Measurements from ENCODE around the gene PRL. TPM values are rescaled to one million over a fixed set of nuclear protein-coding genes. Genes with fewer than 3 reads are reported as not detected.

Gene PRL
- polyA plus RNA-seq, 1 donor = 0.76 TPM

DNA sequence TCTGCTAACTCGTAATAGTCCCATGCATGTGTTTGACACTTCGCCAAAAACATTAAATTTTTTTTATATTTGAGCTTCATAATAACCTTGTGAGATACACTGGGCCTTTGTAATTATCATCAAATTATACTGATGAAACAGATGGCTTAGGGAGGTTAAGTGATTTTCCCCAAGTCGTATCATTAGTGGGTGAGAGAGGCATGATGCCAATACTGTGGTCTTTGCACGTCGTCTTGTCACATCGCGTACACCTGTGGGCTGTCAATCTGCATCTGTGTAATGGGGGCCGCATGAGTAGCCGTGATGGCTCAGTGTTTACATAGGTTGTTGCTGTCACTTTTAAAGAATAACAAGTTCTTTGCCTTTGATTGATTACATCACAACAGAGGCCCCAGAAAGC, 1.7 kb downstream of the PRL start:
- no peak for DNase-seq (ENCODE audit: low read depth)

DNA sequence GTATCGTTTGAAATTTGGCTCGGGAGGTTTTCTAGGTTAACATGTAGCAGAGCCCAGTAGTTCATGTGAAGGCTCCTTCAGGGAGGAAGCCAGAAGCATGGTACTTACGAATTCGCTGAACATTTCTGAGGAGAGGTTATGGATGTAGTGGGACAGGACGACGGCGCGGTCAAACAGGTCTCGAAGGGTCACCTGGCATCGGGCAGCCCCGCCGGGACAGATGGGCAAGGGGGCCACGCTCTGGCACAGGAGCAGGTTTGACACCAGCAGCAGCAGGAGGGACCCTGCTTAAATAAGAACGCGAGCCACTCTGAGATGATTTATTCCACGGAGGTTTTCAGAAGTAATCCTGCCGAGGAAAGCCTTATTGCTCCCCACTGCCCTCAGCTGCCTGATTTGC, 2.5 kb downstream of the PRL start:
- DNase-seq (ENCODE audit: low read depth) = no peak

DNA sequence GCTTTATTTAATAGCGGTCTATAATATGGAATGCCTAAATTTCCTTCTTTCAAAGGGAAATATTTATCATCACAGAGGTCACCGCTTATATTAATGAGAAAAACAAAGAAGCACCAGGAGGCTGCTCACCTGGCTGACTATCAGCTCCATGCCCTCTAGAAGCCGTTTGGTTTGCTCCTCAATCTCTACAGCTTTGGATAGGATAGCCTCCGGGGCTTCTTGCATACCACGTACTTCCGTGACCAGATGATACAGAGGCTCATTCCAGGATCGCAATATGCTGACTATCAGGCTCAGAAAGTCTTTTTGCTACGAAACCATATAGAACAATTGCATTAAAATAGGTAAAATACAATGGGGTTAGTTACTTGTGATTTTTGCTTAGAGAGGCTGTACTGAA, 6.8 kb downstream of the PRL start:
- DNase-seq (ENCODE audit: low read depth) = no peak

DNA sequence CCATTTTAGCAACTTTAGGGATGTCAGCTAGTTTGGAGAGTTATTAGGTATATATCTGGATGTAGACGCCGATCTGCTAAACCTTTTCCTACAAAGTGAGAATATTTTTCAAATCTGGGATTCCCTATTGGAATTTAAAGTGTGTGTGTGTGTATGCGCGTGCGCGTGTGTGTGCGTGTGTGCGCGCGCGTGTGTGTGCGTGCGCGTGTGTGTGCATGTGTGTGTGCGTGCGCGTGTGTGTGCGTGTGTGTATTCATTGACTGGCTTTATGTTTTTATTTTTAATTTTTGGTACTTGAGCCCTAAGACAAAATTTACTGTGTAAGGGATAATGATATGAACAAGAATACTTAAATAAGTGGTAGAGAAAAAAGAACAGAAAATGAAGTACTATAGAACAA, 8.1 kb downstream of the PRL start:
- no peak for DNase-seq (ENCODE audit: low read depth)

DNA sequence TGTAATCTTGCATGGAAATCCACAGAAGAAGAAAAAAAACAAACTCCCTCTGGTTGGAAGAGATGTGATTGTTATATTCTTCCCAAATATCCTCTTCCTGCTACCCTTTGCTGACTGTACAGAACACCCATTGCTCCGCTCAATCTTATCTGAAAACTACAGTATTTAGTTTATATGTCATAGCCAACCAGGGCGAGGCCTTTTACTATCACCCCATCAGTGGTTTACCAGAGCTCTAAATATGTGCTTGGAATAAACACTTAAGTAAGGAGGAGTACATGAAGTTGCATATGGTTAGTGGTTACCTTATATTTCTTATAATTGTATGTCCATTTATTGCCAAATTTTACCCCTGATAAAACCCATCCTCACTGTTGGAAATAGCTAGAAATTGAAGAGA, 12.2 kb downstream of the PRL start:
- DNase-seq (ENCODE audit: low read depth) = no peak

DNA sequence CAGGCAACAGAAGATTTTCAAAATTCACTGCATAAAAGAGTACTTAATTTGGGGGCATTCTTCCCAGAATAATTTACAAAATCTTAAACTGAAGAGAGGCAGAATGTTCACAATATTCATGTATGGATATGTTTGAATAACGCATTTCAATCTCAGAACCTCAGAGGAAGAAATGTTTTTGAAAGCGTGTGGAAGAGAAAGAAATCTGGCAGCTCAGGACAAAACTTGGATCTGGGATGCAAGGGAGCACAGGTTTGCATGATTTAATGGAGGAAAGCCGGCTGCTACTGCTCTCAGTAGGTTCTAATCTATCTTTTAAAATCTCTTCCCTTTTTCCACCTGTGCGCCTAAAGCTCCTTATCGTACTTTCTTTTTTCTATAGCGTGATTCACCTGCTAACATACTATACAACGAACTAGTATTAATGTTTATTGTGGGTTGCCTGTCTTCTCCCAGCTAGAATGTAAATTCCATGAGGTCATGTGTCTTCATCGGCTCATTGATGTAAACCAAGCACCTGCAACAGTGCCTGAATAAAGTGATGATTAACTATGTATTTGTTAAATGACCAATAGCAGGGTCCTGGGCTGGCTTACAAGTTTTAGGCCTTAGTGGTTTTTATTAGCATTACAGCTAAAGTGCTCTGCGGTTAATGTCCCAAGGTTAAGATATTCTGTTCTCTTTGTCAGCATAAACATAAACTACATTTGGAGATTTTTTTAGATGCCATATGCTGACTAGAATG, 15.3 kb downstream of the PRL start:
- DNase-seq (ENCODE audit: low read depth) = no peak

DNA sequence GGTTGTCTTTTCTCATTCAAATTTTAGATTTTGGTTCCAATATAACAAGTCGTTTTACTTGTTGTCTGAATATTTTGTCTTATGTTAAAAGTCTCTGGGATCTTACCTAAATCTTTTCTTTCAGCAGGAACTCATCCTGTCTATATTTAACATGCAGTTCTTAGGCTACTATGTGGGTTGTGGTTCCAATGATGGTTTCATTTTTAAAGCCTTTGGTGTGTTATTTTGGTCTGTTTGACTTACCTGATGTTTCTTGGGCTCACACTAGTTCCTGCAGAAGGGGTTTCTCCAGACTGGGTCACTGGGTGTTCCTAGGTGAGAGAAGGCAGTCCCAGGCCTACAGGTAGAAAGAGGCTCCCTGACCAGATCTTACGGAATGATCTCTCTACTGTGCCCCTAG, 17.4 kb downstream of the PRL start:
- no peak for DNase-seq (ENCODE audit: low read depth)

DNA sequence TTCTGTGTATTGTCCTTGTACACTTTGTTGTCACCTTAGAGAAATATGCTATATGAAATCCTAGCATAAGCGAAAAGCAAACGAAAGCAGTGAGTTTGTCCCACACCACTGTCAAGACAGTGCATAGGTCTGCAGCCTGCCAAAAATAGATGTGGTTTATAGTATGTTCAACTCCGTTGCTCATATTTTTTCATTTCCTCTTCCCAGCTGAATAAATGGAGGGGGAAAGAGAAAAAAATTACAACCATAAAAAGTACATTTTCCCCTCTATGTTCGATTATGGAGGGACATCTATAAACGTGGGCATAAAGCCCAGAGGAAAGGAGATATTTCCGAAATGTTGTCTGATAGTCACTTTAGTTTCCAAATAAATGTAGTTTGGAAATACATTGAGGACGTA, 25.8 kb downstream of the PRL start:
- DNase-seq (ENCODE audit: low read depth) = no peak

DNA sequence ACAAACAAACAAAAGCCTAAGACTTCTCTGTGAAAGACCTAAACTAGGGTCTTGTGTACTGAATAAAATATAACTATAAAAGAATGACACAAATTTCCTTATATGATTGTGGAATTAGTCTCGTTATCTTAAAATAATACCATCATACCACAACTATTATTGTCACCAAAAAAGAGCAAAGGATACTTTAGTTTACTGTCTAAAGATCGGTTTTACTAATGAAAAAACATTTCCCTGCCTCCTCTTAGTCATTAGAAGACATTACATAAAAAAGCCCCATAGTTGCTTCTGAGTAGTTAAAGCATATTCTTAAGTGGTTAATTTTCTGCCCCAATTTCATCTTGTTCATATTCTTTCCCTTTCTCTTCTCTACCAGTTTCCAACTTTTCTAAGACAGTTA, 33.1 kb downstream of the PRL start:
- no peak for DNase-seq (ENCODE audit: low read depth)

DNA sequence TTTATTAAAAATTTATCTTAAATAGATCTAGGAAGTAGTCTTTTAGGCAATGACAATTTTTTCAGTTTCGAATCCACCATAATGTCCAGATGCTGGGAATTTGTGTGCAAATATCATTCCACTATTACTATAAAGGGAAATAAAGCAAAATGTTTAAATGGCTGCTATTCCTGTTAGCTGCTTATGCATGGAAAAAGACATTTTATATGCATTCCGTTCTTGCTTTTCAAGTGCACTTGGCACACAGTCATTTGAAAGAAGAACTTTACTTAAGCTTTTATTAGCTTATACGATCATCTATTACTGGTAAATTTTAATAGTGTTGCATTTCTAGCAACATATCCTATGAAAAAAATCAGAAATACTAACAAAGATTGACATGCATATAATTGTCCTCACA, 42.0 kb downstream of the PRL start:
- no peak for DNase-seq (ENCODE audit: low read depth)

DNA sequence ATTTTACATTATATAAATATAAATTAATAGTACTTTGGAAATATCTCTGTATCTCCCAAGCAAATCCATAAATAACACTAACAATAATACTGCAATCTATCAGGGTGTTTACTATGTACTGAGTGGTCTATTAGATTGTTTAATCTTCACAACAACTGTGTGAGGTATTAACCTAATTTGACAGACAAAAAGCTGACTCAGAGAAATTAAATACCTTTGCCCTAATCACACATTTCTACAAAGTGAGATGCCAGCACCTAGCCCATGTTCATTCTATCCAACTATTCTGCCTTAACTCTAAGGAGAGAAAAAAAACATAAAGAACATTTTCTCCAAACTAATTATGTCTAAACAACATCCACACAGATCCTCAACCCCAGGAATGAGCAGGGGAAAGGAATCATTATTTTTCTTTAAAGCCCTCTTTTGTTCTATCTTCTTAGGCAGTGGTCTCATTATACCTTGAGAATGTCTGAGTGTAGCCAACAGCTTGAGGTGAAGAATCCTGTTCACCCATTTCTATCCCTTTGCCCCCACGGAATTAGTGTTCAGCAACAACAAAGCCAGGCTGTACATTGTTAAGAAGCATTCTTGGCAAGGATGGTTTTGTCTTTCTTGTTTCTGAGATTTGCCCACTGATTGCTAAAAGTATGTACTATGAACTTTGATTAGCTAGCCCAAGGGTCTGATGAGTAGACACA, 42.7 kb downstream of the PRL start:
- DNase-seq (ENCODE audit: low read depth) = no peak

DNA sequence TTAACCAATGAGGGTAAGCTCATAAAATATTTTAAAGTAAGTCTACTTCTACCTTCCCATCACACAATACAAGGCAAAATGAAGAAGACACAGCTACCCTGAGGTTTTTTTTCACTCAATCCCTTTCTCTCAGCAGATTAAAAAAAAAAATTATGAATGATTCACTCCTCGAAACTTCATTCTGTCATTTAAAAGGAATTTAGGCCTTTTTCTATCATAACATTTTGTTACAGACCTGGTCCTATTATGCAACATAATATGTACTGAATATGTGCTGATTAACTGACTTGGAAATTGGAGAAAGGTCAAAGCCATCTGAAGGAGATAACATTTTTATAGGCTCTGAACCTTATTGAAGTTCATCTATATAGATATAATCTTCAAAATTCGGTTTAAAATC, 45.5 kb downstream of the PRL start:
- DNase-seq (ENCODE audit: low read depth) = no peak

DNA sequence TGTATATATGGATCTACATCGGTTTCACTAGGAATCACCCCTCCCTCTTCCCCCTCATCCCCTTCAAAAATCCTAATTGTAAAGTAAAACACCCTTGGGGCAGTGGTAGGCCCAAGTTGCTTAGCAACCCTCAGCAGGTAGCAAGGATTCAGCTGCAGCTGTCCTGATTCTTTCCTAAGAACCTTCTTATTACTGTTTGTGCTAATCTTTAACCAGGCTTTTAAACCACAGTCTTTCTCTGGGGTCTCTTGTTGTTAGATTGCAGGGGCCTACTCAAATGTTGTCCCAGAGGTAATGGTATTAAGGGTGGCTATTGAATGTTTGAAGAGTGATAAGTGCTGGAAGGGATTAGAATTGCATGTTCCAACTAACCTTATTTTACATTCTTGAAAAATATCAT, 46.4 kb downstream of the PRL start:
- no peak for DNase-seq (ENCODE audit: low read depth)

DNA sequence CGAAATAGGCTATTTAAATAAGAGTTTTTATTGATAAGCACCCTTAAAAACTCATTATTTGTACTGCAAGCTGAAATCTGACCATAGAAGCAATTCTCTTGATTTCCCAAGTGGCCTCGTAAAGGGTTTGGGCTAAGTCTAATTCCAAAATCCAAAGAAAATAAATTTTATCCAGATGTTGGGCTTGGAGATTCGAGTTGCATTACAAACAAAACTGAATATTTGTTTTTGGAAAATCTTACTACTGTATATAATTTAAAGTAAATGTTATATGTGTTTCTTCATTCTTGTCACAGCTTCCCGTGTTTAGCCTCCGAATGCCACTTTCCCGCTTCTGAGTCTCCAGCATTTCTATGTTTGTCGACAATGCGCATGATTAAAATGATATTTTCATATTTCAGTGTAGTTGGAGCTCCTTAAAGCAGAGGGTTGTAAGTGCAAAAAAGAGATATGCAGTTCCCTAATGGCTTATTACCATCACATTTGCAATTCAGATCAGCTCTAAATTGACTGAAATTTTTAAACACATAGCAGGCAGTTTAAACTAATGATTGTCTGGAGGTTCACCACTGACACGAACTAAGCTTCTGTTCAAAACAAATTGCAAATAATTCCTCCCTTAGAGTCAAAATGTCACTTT, 47.0 kb downstream of the PRL start:
- DNase-seq (ENCODE audit: low read depth) = no peak

DNA sequence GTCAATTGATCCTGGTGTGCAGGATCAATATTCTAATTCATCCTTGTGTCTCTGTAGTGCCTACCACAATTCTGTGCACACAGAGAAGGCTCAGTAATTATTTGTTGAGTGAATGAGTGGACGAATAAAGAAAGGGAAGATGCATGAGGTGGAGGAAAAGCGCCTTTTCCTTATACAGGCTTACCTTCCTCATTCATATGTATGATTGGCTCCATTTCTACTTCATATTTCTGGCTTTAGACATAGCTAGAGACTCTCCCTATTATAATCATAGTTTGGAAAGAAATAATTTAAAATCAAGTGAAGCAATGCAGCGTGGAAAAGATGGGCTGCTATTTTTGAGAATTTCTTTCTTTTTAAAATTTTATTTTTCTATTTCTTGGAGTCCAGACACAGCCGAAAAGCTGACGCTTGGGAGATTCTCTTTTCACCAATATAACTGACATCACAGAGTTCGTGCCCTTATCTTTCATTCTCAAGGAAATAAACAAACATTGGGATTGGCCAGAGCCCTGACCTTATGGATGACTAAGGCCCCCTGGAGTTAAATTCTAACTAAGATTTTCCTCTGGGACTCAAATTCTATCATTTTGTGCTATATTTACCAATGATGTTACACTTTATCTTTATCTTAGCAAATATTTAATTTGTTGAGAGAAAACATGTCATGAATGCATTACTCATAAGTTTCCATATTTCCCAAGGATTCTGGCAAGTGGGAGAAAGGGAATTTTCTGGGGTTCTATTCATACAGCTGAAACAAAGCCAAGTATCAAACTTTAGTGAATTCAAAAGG, 48.1 kb downstream of the PRL start:
- no peak for DNase-seq (ENCODE audit: low read depth)

DNA sequence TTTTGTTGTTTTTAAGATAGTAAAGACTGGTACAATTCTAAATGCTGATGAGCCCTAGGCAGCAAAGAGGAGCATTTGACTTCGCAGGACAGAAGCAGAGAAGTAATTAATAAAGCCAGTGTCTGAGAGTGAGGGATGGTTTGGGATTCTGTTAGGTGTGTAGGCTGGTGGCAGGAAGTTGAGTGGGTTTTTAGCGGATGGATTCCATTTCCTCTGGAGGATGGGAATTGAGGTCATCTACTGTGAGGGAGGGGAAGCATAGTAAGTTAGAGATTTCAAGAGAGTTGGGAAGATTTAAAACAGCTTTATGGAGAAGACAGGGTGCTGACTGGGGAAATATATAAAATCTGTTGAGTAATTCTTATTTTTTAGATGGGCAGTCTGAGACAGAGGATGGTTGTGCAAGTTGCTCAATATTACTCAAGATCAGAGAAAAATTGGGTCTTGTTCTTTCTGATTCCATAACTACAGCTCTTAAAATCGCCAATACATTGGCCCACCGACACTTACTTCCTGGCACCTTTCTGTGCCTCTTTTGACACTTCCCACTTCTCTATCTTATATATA, 48.8 kb downstream of the PRL start:
- DNase-seq (ENCODE audit: low read depth) = no peak

DNA sequence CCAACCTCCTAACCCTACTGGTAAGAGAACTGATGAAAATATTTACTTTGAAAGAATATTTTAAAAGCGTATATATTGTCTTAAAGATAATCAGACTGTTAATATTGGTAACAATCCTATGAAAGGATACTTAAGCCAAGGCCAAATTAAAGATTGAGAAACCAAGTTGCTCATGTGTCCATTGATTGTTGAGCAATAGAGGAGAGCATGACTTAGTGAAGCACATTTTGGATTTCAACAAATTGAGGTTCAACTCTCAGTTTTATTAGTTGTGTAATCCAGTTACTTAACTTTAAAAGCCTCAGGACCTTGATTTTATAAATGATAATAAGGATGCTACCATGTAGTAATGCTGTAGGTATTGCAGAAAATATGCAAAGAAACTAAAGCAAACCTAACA, 56.8 kb downstream of the PRL start:
- no peak for DNase-seq (ENCODE audit: low read depth)

DNA sequence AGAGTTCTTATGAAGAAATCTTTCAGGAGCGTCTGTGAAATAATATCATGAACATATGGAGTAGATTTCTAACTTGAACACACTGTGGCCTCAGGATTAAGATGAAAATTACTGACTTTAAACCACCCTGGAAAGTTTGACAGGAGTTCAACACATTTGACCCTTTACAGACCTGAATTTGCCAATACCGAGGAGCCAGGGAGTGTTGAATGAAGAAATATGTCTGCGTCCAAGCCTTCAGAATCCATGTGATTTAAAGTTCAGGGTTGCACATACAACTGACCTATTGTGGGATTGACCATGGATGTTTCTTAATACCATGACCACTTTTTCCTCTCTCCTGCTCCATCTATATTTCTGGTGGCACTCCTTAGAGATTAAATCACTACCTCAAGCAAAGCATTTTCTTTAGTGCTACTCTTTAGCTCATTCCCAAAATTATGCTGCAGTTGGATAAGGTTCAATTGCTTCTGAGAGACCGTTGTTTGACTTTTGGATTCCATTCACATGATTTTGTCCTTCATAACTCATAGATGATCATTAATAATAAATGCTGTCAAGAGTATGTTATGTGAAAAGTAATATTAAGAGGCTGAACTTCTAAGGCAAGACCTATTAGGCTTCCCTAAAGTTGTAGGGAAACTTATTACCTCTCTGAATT, 57.4 kb downstream of the PRL start:
- DNase-seq (ENCODE audit: low read depth) = no peak

DNA sequence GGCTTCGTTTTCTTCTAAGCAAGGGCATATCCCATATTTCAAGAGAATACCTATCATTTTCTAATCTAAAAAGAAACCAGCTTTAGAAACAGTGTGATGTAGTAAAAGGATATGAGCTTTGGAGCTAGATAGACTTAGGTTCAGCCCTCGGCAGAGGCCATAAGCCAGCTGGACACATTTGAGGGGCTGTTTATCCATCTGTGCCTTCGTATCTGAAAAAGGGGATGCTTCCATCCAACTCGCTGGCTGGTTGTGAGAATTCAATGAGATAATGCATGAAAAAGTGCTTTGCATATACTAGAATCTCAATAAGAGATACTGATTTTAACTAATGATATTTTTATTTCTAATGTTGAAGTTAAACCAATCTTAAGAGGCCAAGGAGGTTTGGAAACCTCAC, 58.0 kb downstream of the PRL start:
- DNase-seq (ENCODE audit: low read depth) = no peak

DNA sequence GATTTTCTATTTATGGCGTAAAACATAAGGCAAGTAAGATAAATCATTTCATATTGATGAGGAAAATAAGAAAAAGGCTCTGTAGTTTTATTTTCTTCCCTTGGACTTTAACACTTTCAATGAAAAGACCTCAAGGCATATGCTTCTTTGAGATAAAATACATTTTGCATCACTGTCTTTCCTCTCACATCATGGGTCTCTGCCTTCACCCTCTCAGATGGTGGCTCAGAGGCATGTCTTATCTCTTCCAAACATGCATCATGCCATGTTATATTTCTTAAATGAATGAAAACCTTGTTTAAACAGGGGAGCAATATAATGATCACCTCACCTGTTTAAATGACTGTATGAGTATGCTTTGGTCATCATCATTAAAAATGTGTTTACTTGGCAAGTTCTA, 59.3 kb downstream of the PRL start:
- DNase-seq (ENCODE audit: low read depth) = no peak

Data from forelimb muscle (tissue), 1 donor.